HG02840 (cell line): ENCODE measurements around the gene THAP9.
"Not testable (repeated sequence)": the region's sequence is repeated elsewhere in the genome, so short reads cannot be mapped to it uniquely, and the experiment has no call there.

Experiments
- ATAC-seq: cut with Tn5 transposase; IDR thresholded peaks from one replicate; pipeline ENCODE4 v1.9.1; 2021; ENCODE audit warnings: mild to moderate bottlenecking, moderate library complexity, moderate number of reproducible peaks; ENCODE audit not compliant: unreplicated experiment, low FRiP score

Gene THAP9

DNA sequence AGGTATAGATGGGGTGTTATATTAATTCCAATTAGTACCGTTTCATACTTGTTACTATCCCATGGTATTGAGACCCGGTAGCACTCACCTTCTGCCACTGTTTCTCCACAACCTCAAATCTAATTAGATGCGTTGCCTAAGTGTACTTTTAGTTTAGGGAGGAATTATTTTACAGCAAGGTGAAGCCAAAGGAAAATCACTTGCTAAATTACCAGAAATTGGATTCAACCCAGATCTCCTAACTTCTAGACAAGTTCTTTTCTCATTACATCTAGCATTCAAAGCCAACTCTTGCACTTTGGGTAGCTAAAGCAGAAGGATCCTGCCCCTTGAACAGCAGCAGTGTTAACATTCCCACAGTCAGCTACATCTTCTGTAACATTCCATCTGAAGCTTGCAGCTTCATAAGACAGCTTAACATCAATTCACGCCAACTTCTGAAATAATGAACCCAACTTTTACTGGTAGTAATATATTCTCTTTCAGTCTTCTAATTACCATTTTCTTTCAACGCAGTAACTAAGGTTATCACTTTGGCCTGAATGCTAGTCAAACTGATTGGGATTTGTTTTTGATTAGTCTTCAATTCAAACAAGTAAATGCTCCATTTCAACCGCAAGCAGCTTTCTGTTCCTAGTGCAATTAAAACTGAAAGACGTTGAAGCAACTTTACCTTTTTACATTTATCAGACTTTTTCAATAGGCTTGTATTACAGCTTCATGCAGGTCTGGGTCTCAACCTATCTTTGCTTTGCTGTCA is 8.6 kb upstream of the THAP9 start:
- ATAC-seq: no peak

GRCh38 chr4:82892467-82892802 is 8.1 kb upstream of the THAP9 start:
- ATAC-seq: no peak

GRCh38 chr4:82893942-82894341 is 6.6 kb upstream of the THAP9 start:
- no peak for ATAC-seq

DNA sequence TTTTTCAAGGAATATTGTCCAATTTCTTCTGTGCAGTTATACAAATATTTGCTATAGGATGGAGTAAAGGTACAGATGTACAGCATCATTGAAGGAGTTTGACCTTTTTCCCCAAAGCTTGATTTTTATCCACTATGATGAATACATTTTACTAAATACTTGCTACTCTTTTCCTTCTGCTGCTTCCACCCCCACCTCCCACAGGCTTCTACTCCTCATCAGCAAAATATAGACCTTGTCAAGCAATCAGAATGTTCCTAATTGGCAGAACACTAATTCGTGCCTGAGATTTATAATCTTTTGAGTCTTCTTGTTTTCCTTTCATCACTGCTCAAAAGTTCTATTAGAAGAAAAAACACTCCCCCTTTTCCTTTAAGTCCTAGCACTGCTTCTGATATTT is 3.8 kb upstream of the THAP9 start:
- no peak for ATAC-seq

- ATAC-seq: no peak
These were observed 2.0 kb upstream of the THAP9 start for GRCh38 chr4:82898322-82899243.

DNA sequence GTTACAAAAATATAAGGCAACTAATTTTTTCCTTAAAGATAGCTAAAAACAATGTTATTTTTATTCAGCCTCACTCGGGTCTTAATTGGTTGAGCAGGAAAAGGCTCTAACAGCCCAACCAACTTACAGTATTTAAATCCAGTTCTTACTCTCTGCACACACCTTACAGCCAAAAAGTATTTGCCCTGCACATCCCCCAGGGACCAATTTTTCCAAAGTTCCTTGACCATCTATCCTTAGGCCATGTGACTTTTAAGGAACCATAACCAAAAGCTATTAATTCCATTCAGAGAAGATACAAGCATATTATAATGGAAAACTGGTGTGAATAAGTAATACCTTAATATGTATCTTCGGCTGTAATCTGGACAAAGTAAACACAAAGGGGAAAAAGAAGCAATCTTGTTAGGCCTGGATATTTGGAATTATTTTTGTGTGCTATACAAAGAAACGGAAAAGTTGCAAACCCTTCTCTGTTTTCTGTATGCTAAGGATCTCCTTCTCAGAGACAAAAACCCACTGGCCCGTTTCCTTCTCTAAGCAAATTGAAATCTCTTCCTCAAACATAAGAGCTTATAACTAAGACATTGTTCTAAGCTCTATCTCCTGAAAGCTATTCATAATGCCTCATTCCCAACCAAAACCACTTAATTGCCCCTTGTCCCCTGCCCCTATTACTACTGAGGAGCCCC is 1.0 kb upstream of the THAP9 start:
- ATAC-seq: no peak

- ATAC-seq: peak; percentile 12
These were observed 497 bp upstream of the THAP9 start for GRCh38 chr4:82900066-82900410.

DNA sequence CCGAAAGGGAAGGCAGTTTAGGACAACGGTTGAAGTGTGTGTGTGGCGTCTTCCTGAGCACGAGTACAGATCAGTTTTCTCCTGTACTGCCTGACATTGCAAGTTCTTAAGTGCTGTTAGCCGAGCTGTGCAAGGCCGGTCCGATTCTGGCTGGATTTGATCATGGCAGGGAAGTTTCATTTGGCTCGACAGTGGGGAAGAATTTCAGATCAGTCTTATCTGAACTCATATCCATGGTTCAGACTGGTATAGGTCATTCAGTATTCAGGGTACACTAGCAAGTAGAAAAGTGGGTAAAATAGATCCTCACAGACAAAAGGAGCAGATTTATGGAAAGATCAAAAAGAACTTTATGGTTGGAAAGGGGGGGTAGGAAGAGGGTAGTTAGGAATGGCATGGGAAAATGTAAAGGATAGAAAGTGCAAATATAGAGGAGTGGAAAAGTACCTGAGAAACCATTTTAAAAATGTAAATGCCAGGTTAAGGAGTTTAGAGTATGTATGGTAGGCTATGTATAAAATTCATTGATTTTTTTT is 716 bp downstream of the THAP9 start:
- ATAC-seq: no peak

- ATAC-seq: no peak
These were observed 3.2 kb downstream of the THAP9 start for GRCh38 chr4:82903737-82904136.

- peak; percentile 46 for ATAC-seq
These were observed 4.7 kb downstream of the THAP9 start for GRCh38 chr4:82905205-82905604.

DNA sequence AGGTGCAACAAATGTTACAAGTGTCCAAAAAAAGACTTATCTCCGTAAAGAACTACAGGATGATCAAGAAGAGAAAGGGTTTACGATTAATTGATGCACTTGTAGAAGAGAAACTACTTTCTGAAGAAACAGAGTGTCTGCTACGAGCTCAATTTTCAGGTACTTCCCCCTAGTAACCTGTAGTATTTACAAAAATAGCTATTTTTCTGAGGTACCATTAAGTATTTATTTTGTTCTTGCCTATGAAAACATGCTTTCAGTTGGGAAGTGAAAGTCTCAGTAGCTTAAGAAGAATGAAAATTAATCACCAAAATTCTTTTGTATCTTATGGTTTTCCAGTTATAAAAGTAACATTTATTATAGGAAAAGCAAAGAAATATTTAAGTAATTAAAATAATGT is 5.9 kb downstream of the THAP9 start:
- ATAC-seq: no peak

- no peak for ATAC-seq
These were observed 8.8 kb downstream of the THAP9 start for GRCh38 chr4:82909326-82909725.

DNA sequence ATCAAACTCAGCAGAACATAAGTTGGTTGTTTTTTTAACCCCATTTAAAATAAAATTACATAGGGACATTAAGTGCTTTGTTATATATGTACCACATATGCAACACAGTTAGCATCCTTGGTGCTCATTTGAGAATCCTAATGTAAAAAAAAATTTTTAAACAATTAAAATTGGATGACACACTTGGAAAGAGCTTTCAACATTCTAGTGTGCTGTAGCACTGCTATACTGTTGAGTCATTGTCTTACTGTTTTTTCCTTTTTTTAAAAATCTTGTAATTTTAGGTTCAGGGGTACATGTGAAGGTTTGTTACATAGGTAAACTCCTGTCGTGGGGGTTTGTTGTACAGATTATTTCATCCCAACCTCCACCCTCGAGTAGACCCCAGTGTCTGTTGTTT is 12.8 kb downstream of the THAP9 start:
- ATAC-seq: no peak

DNA sequence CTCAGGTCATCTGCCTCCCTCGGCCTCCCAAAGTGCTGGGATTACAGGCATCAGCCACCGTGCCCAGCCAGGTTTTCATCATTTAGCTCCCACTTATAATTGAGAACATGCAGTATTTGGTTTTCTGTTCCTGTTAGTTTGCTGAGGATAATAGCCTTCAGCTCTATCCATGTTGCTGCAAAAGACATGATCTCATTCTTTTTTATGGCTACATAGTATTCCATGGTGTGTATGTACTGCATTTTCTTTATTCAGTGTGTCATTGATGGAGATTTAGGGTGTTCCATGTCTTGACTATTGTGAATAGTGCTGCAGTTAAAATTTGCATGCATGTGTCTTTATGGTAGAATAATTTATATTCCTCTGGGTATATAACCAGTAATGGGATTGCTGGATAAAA is 13.4 kb downstream of the THAP9 start:
- ATAC-seq: not testable (repeated sequence)

- no peak for ATAC-seq
These were observed 17.6 kb downstream of the THAP9 start for GRCh38 chr4:82918091-82918490.

- no peak for ATAC-seq
These were observed 18.9 kb downstream of the THAP9 start for GRCh38 chr4:82919386-82919785.

- ATAC-seq: no peak
These were observed 21.3 kb downstream of the THAP9 start for GRCh38 chr4:82921795-82922194.

DNA sequence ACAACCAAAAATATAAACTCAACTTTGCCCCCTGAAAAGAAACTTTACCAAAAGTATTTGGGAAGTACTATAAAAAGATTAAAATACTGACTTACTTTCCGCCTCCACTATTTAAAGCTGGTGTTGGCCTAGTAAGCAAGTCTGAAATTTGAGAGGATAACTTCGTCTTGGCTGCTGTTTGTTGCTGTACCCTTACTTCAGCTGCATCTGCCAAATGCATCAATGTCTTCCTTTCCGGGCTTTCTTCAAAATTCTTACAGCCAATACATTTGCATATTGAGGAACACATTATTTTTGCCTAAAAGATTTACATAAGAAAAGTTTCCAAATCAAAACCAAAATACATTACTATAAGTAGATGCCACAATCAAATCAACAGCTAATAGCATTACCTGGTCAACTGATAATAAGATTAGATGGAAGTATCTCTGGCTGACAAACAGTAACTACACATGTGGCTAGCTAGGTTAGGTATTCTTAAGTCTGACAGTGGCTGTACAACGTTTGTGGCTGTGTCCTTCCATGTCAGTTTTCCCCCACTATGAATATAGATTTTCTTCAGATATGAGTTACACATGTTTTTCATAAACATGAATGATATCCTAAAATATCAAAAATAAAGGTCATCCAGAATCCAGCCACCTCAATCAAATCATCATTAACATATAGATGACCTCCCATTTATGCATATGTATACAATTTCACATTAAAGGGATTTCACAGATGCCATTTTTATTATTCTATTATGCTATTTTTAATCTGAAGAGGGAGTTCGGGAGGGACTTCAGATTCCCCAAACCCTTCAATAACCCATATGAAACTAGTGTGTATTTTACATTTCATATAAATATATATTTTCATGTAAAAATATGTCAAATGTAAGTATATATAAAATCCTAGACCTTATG is 30.6 kb downstream of the THAP9 start:
- no peak for ATAC-seq

DNA sequence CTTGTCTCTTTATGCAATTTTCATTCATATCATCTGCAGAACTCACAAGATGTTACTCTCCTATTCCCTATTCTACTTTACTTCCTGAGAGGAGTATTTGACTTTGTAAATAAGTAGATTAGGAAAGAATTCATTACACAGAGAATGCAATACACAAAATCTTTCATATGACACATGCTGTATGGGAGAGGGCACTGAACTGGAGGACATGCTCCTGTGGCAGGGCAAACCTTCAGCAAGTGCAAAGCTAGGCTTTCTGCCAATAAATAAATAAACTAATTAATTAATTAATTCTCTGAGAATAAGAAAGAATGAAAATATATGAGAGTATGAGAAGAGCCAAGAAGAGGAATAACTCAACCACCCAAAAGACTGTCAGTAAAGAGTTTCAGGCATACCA is 33.9 kb downstream of the THAP9 start:
- ATAC-seq: no peak

GRCh38 chr4:82939414-82939813 is 38.9 kb downstream of the THAP9 start:
- ATAC-seq: no peak
